HEK293 (cell line): ENCODE measurements around the gene TFAP2B.

Source experiments
- CTCF ChIA-PET: fragments of 350-600 bp; formaldehyde crosslinking; extraction: SDS; loops from one replicate; lab custom pipeline; 2021; ENCODE audit warnings: antibody characterized with exemption; lab: Yijun Ruan, JAX
- POLR2A ChIA-PET: fragments of 300-600 bp; formaldehyde crosslinking; extraction: SDS; loops from one replicate; lab custom pipeline; 2020; ENCODE audit warnings: antibody characterized with exemption, inconsistent platforms; lab: Yijun Ruan, JAX
- H3K27ac ChIP-seq: fragments of 200-500 bp; sonication (Bioruptor generic); 2 replicates; pipeline ENCODE4 v1.5.1; 2014; ENCODE audit warnings: low read depth, low read length, control low read depth, inconsistent platforms; ENCODE audit errors: extremely low read depth
- H3K36me3 ChIP-seq, 2 experiments: fragments of 200-500 bp in 1 of 2; sonication (Bioruptor generic) in 1 of 2; 1 replicate in 1 of 2; 2 replicates in 1 of 2; pipeline ENCODE4 v1.5.1; 2014 to 2017; ENCODE audit warnings: inconsistent platforms in 2 of 2, low read length in 2 of 2; ENCODE audit not compliant: control insufficient read depth in 2 of 2, insufficient read depth in 1 of 2
- H3K4me1 ChIP-seq: fragments of 200-500 bp; sonication (Bioruptor generic); 2 replicates; pipeline ENCODE4 v1.5.1; 2014; ENCODE audit warnings: mild to moderate bottlenecking, low read length, inconsistent platforms; ENCODE audit not compliant: control insufficient read depth, insufficient read depth
- H3K4me3 ChIP-seq: 2 replicates; pipeline ENCODE4 v1.5.1; 2011; ENCODE audit warnings: low read depth, mild to moderate bottlenecking, control low read depth, low read length, moderate library complexity
- H3K9me3 ChIP-seq: fragments of 200-500 bp; sonication (Bioruptor generic); 2 replicates; pipeline ENCODE4 v1.5.1; 2014; ENCODE audit warnings: low read depth, low read length, inconsistent platforms; ENCODE audit not compliant: control insufficient read depth, insufficient read depth
- ATF2 ChIP-seq: fragments of 450-650 bp; formaldehyde crosslinking; IDR thresholded peaks from 2 replicates; pipeline ENCODE4 v1.5.1; 2016; ENCODE audit warnings: missing biosample characterization, missing genetic modification characterization, low read depth
- GLI2 ChIP-seq: fragments of 450-650 bp; formaldehyde crosslinking; IDR thresholded peaks from 2 replicates; pipeline ENCODE4; 2017; ENCODE audit warnings: missing biosample characterization, missing genetic modification characterization, low read depth, borderline replicate concordance
- KLF10 ChIP-seq: fragments of 450-650 bp; IDR thresholded peaks from 2 replicates; pipeline ENCODE4 v1.5.1; 2018; ENCODE audit warnings: missing biosample characterization, mild to moderate bottlenecking, missing genetic modification characterization
- PRDM4 ChIP-seq: fragments of 450-650 bp; formaldehyde crosslinking; IDR thresholded peaks from 2 replicates; pipeline ENCODE4 v1.5.1; 2017; ENCODE audit warnings: missing biosample characterization, missing genetic modification characterization
- SCRT1 ChIP-seq: fragments of 450-650 bp; formaldehyde crosslinking; IDR thresholded peaks from 2 replicates; pipeline ENCODE4 v1.5.1; 2016; ENCODE audit warnings: missing biosample characterization, missing genetic modification characterization, borderline replicate concordance
- ZBTB26 ChIP-seq: fragments of 450-650 bp; formaldehyde crosslinking; optimal IDR thresholded peaks from 2 replicates; pipeline ENCODE3; 2016; ENCODE audit warnings: missing biosample characterization, mild to moderate bottlenecking, missing genetic modification characterization
- ZFP3 ChIP-seq: fragments of 450-650 bp; formaldehyde crosslinking; IDR thresholded peaks from 2 replicates; pipeline ENCODE4 v1.5.1; 2016; ENCODE audit warnings: low read depth, missing biosample characterization, missing genetic modification characterization
- ZFP69B ChIP-seq: fragments of 450-650 bp; formaldehyde crosslinking; IDR thresholded peaks from 2 replicates; pipeline ENCODE4 v1.5.1; 2016; ENCODE audit warnings: missing biosample characterization, missing genetic modification characterization
- ZNF138 ChIP-seq: fragments of 450-650 bp; formaldehyde crosslinking; IDR thresholded peaks from 2 replicates; pipeline ENCODE4 v1.5.1; 2016; ENCODE audit warnings: missing biosample characterization, missing genetic modification characterization, borderline replicate concordance
- ZNF174 ChIP-seq: fragments of 450-650 bp; formaldehyde crosslinking; IDR thresholded peaks from 2 replicates; pipeline ENCODE4 v1.5.0; 2017; ENCODE audit warnings: missing biosample characterization, mild to moderate bottlenecking, missing genetic modification characterization
- ZNF2 ChIP-seq: fragments of 450-650 bp; formaldehyde crosslinking; IDR thresholded peaks from 2 replicates; pipeline ENCODE4 v1.5.1; 2016; ENCODE audit warnings: missing biosample characterization, missing genetic modification characterization
- ZNF366 ChIP-seq: fragments of 450-650 bp; formaldehyde crosslinking; conservative IDR thresholded peaks from 2 replicates; pipeline ENCODE4 v1.5.1; 2016; ENCODE audit warnings: missing biosample characterization, missing genetic modification characterization
- ZNF391 ChIP-seq: fragments of 450-650 bp; formaldehyde crosslinking; IDR thresholded peaks from 2 replicates; pipeline ENCODE4 v1.5.1; 2016; ENCODE audit warnings: low read depth, missing biosample characterization, missing genetic modification characterization, borderline replicate concordance
- ZNF610 ChIP-seq: fragments of 450-650 bp; formaldehyde crosslinking; IDR thresholded peaks from 2 replicates; pipeline ENCODE4 v1.5.1; 2016; ENCODE audit warnings: missing biosample characterization, missing genetic modification characterization, borderline replicate concordance
- ZNF626 ChIP-seq: fragments of 450-650 bp; sonication (Bioruptor Pico); formaldehyde crosslinking; IDR thresholded peaks from 2 replicates; pipeline ENCODE4 v1.5.1; 2018; ENCODE audit warnings: missing biosample characterization, missing genetic modification characterization, inconsistent platforms
- ZNF658 ChIP-seq: fragments of 450-650 bp; formaldehyde crosslinking; IDR thresholded peaks from 2 replicates; pipeline ENCODE4; 2016; ENCODE audit warnings: missing biosample characterization, missing genetic modification characterization
- ZNF660 ChIP-seq: fragments of 450-650 bp; IDR thresholded peaks from 2 replicates; pipeline ENCODE4 v1.5.1; 2018; ENCODE audit warnings: missing biosample characterization, mild to moderate bottlenecking, missing genetic modification characterization
- ZNF677 ChIP-seq: fragments of 450-650 bp; IDR thresholded peaks from 2 replicates; pipeline ENCODE4 v1.5.0; 2018; ENCODE audit warnings: missing biosample characterization, mild to moderate bottlenecking, missing genetic modification characterization, moderate library complexity
- ZNF837 ChIP-seq: fragments of 450-650 bp; formaldehyde crosslinking; IDR thresholded peaks from 2 replicates; pipeline ENCODE4 v1.5.1; 2016; ENCODE audit warnings: missing biosample characterization, missing genetic modification characterization
- ZXDB ChIP-seq: fragments of 450-650 bp; formaldehyde crosslinking; IDR thresholded peaks from 2 replicates; pipeline ENCODE4 v1.5.1; 2016; ENCODE audit warnings: missing biosample characterization, missing genetic modification characterization
- TF ChIP-seq, protein P1 (sequence below): fragments of 450-650 bp; formaldehyde crosslinking; IDR thresholded peaks from 2 replicates; pipeline ENCODE4 v1.5.1; 2016; ENCODE audit warnings: missing biosample characterization, missing genetic modification characterization

TFAP2B gene

DNA sequence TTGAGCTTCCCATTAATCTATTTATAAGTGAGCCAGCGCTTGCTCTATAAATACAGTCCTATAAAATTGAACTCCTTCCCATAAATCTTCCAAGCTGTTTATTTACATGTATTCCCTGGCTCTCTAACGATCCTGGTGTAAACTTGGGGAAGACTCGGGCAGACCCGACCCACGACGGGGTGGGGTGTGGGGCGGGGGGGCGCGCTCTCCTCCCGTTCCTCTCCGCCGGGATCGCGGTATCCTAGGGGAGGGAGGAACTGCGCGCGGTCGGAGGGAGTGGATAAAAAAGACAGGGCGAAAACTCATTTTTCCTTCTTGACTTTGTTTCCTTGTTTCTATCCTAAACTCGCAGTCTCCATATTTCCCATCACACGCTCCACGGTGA is 31.1 kb downstream of the TFAP2B start (continued):
- TF ChIP-seq ATF2 (tag by site-specific recombination) (no peak), ZBTB26 (tag by site-specific recombination) (no peak), ZFP3 (tag by site-specific recombination) (no peak), ZNF626 (tag by site-specific recombination) (no peak), ZNF174 (tag by site-specific recombination) (no peak), ZNF610 (tag by site-specific recombination) (no peak), SCRT1 (no peak), ZNF658 (tag by site-specific recombination) (no peak), ZNF391 (tag by site-specific recombination) (no peak)

DNA sequence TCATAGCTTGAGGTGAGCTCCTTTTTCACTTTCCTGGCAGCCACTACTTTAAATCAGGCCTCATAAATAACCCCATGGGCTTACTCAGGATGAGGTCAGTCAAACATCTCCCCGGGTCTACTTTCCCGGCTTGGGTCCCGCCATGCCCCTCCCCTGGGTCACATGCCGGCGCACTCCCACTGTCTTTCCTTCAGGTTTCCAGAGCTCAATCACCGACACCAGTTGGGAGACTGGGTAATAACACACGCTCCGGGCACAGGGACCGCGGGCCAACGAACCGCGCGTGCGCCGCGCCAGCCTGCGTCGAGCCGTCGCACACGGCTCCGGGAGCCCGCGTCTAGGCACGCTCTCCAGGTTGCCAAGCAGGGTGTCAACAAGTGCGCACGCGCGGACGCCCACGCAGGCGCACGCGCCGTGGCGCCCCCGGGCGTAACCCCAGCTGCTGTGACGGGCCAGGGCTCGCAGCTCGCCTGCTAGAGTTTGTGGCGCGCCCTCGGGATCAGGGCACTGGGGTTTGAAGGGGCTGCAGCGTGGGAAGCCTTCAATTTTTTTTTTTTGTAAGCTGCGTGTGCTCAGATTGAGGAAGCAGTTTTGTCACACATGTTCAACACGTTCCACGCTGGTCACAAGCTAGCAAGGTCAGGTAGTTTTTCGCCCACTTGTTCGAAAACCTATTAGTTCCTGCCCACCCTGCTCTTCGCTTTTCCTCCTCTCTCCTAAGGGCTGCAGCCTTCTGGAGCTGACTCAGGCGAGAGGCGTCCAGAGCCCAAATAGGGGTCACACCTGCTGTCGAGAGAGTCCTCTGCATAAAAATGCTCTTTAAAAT is 31.8 kb downstream of the TFAP2B start:
- CTCF ChIA-PET: no interaction called here
- Histone ChIP-seq H3K4me1 (no peaks in the 10 kb centered on the region), H3K36me3 (no peaks in the 10 kb centered on the region), H3K27ac (no peak overlapping the region), H3K9me3 (no peaks in the 10 kb centered on the region), H3K4me3 (peak overlapping the region; percentile 25)
- POLR2A ChIA-PET: no interaction called here
- TF ChIP-seq ZFP69B (tag by site-specific recombination) (no peak), ZNF677 (no peak)

DNA sequence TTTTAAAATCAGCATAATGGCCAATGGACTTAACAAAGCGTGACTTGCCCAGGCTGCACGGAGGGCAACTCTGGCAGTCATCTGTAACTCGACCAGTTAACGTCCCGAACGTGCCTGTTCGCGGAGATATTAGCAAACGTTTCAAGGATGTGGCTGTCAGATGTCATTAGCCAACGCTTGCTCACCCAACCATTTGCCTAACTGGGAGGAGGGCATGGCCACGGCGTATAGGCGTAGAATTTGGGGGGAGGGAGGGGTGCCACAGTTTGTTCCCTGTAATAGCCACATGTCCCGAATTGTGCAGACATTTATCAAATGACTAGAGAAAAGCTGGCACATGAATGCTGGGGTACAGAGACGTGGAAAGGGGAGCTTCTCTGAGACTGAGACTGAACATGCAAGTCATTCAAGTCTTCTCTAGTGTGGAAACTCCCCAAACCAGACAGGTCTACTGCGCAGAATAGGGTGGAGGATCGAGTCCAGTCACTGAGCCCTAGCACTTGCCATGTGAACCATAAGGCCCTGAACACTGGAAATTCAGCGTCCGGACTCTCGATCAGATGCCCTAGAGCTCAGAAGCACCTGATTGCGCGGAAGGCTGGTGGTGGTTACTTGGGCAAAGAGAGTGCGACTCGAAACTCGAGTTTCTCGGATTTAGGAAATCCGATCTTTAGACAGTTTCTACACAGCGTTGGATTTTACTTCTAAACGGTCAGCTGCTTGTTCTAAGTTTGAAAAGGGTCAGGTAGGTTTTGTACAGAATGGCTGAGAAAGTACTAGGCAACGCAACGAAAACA is 32.6 kb downstream of the TFAP2B start:
- ChIA-PET CTCF (no interaction called here), POLR2A (no interaction called here)
- H3K4me1 ChIP-seq: no peaks in the 10 kb centered on the region

More for the DNA sequence above, 32.6 kb downstream of the TFAP2B start:
- TF ChIP-seq ZNF2 (tag by site-specific recombination) (no peak), ZNF138 (tag by site-specific recombination) (no peak), KLF10 (no peak), ZNF660 (tag by site-specific recombination) (no peak), GLI2 (tag by site-specific recombination) (no peak), ZNF837 (tag by site-specific recombination) (no peak), ZNF366 (tag by site-specific recombination) (no peak), PRDM4 (tag by site-specific recombination) (no peak), ZXDB (tag by site-specific recombination) (no peak)
- TF ChIP-seq, protein P1, sequence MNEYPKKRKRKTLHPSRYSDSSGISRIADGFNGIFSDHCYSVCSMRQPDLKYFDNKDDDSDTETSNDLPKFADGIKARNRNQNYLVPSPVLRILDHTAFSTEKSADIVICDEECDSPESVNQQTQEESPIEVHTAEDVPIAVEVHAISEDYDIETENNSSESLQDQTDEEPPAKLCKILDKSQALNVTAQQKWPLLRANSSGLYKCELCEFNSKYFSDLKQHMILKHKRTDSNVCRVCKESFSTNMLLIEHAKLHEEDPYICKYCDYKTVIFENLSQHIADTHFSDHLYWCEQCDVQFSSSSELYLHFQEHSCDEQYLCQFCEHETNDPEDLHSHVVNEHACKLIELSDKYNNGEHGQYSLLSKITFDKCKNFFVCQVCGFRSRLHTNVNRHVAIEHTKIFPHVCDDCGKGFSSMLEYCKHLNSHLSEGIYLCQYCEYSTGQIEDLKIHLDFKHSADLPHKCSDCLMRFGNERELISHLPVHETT (tag by site-specific recombination): no peak
- H3K27ac ChIP-seq: no peak overlapping the region
- no peaks in the 10 kb centered on the region for H3K36me3 ChIP-seq
- H3K4me3 ChIP-seq: no peak overlapping the region
- H3K9me3 ChIP-seq: no peaks in the 10 kb centered on the region
